Stimulated activated CD8-positive, alpha-beta memory T cell treated with anti-CD3 and anti-CD28 coated beads, Interleukin-15, amount 100 ng/mL, for 24 hours (primary cell): Measurements from ENCODE around the gene GSAP.
"Not testable (repeated sequence)": the region's sequence is repeated elsewhere in the genome, so short reads cannot be mapped to it uniquely, and the experiment has no call there.

Experiments
- DNase-seq: peaks from one replicate; pipeline ENCODE4 v3.0.0-alpha.2; 2020; ENCODE audit warnings: low read depth

Gene GSAP

GRCh38 chr7:77354484-77354883, 61.7 kb downstream of the GSAP start:
- DNase-seq = no peak

DNA sequence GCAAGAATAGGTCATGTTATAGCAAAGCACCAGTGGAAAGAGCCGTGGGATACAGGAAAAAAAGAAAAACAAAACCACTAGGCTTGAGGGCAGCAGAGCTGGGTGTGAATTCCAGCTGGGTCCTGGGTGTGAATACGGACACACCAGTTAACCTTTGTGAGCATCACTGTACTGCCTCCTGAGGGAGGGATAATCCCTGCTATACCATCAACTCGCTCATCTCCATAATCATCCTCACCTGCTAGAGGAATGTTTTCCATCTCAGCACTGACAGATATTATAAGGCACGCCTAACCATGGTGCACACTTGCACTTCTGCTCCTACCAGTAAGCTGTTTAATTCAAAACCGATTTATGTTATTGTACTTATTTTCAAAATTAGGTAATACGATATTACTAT, 62.2 kb downstream of the GSAP start:
- no peak for DNase-seq

GRCh38 chr7:77353407-77353721, 62.8 kb downstream of the GSAP start:
- no peak for DNase-seq

- no peak for DNase-seq
Observed at GRCh38 chr7:77352665-77353406, 63.3 kb downstream of the GSAP start.

DNA sequence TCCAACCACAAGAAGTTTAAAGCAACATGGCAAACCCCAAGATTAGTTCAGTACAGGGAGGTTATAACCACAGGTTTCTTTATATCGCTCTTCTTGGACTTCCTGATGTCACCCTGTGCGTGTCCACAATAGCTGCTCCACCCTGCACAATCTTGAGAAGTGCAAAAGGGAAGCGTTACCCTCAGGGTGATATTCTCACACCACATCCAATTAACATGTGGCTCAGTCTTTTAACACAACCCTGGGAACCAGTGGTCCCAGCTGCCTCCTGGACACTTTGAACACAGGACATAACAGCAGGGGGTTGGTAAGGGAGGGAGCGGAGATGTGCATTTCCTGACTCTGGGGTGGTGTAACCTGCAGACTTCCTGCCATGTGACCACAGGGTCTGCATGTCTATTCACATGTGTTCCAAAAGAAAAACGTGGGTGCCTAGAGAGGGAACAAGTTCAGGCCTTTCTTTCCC, 64.6 kb downstream of the GSAP start:
- no peak for DNase-seq

DNA sequence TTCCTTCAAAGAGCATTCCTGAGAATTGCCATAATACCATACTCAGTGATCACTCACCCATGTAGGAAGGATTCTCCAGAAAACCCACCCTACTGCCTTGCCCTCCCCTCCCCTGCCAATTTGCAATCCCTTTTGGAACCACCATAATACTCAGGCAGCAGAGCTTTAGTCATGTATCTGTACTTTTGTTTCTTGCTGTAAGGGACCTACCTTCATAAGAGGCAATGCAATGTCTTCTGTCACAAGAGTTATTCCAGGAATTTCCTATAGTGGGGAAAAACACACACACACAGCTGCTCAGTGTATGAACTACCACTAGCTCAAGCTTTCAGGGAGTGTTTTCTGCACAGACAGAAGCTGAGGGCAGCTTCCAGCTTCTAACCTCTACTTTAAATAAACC, 67.0 kb downstream of the GSAP start:
- DNase-seq = no peak

- no peak for DNase-seq
Observed at GRCh38 chr7:77348371-77348813, 67.8 kb downstream of the GSAP start.

- DNase-seq = no peak
Observed at GRCh38 chr7:77346441-77346840, 69.7 kb downstream of the GSAP start.

DNA sequence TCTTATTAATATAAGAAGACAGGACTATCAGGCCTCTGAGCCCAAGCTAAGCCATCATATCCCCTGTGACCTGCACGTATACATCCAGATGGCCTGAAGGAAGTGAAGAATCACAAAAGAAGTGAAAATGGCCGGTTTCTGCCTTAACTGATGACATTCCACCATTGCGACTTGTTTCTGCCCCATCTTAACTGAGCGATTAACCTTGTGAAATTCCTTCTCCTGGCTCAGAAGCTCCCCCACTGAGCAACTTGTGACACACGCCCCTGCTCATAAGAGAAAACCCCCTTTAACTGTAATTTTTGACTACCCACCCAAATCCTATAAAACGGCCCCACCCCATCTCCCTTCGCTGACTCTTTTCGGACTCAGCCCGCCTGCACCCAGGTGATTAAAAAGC, 70.7 kb downstream of the GSAP start:
- not testable (repeated sequence) for DNase-seq

- no peak for DNase-seq
Observed at GRCh38 chr7:77339726-77340125, 76.4 kb downstream of the GSAP start.

GRCh38 chr7:77338883-77339629, 77.1 kb downstream of the GSAP start:
- DNase-seq = no peak

- DNase-seq = no peak
Observed at GRCh38 chr7:77338260-77338659, 77.9 kb downstream of the GSAP start.

- no peak for DNase-seq
Observed at GRCh38 chr7:77337456-77337990, 78.6 kb downstream of the GSAP start.

DNA sequence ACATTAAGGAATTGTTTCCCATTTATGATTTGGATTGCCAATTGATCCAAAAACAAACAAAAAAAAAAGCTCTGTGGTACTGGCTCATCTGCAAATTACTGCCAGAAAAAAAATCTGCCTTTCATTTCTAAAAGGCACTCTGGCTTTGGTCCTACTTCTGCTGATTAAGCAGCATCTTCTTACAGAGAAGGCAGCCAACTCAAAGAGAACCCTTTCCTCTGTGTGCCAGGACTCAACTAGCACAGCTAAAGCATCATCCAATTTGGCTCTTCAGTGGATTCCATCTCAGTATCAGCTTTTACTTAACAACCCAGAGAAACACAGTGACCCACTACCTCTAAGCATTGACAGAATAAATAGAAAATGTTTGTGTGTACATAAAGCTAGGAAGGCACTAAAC, 80.6 kb downstream of the GSAP start:
- no peak for DNase-seq

DNA sequence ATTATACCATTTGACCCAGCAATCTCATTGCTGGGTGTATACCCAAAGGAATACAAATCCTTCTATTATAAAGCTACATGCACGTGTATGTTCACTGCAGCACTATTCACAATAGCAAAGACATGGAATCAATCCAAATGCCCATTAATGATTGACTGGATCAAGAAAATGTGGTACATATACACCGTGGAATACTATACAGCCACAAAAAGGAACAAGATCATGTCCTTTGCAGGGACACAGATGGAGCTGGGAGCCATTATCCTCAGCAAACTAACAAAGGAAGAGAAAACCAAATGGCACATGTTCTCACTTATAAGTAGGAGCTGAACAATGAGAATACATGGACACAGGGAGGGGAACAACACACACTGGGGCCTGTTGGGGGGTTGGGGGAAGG, 82.1 kb downstream of the GSAP start:
- not testable (repeated sequence) for DNase-seq

DNA sequence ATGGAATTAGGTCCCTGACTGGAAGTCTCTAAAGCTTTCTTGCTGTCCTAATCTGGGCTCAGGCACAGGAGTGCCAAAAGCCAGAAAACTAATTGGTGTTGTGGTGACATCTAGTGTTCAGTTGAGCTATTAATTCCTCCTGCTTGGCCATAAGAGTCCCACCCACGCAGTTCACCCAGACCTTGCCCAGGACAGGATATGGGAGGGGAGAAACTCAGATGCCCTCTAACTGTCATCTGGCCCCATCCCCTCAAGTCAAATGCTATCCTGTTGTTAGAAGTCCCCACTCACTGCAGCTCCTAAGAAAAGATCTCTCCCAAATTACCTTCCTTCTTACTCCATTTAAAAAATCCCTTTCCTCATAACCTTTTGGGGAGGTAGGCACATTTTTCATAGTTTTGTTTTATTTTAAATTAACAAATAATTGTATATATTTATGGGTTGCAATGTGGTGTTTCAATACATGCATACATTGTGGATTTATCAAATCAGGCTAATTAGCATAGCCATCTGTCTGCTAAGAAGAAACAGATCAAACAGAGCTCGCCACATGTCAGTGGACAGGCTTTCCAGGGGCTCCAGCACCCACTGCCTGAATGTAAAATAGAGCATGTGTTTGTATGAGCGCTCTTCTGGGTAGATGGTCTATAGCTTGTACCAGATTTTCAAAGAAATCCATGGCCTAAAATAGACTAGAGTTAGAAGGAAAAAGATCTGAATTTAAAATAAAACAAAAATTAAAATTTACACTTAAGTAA, 84.0 kb downstream of the GSAP start:
- no peak for DNase-seq

DNA sequence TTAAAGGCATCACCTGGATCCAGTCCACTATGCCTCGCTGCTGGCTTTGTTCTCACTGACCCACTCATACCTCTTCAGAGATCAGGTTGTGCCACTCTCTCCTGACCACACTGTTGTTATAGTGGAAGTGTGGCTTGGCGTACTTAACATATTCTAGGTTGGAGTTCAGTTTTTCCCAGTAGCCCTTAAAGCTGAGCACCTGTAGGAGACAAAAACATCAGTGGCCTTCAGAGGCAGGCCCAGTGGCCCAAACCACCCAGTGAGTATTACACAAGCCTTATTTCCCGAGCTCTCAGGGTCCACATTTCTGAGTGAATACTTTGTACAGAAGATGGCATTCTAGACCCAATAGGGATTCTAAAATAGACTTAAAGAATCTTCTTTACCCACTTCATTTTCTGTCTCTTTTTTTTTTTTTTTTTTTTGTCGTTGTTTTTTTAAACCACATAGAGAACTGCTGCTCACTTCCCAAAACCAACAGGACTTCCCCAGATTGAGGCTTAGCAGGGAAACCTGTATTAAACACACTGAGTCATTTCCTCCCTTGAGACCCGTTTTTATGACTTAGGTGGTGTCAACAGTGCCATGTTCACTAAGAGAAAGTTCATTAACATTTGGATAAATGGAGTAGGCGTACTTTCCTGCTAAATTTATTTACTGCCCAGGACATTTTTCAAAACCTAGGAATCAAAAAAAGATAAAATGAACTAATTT, 85.8 kb downstream of the GSAP start:
- DNase-seq = no peak

DNA sequence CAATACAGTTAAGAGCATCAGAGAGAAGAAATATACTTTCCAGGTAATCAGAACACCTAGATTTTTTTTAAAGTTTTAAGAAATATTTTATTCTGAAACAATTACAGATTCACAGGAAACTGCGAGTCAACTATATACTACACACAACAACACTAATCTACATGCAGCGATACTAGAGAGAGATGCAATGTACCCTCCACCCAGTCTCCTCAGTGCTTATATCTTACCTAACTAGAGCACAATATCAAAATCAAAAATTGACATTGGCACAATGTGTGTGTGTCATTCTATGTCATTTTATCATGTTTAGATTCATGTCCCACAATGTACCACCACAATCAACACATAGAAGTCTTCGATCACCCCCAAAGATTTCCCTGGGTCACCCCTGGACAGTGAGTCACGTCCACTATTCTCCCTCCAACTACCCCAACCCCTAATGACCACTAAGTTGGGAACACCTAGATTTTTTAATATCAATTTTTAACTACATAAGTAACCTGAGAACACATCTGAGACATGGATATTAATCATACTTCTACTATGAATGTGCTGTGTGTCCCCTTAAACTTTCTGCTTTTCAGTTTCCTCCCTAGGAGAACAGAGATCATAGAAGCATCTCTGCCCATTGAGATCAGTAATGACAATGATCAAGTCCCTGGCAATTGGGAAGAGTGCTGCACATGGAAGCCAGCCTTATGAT, 86.5 kb downstream of the GSAP start:
- DNase-seq = no peak

- DNase-seq = no peak
Observed at GRCh38 chr7:77328669-77329068, 87.5 kb downstream of the GSAP start.

GRCh38 chr7:77327932-77328628, 88.1 kb downstream of the GSAP start:
- no peak for DNase-seq
